ENCODE measurements around the gene BICDL1. TPM values are rescaled to one million over a fixed set of nuclear protein-coding genes. Genes with fewer than 3 reads are reported as not detected.

BICDL1 gene
- polyA plus RNA-seq, 1 experiment, result not detected

DNA sequence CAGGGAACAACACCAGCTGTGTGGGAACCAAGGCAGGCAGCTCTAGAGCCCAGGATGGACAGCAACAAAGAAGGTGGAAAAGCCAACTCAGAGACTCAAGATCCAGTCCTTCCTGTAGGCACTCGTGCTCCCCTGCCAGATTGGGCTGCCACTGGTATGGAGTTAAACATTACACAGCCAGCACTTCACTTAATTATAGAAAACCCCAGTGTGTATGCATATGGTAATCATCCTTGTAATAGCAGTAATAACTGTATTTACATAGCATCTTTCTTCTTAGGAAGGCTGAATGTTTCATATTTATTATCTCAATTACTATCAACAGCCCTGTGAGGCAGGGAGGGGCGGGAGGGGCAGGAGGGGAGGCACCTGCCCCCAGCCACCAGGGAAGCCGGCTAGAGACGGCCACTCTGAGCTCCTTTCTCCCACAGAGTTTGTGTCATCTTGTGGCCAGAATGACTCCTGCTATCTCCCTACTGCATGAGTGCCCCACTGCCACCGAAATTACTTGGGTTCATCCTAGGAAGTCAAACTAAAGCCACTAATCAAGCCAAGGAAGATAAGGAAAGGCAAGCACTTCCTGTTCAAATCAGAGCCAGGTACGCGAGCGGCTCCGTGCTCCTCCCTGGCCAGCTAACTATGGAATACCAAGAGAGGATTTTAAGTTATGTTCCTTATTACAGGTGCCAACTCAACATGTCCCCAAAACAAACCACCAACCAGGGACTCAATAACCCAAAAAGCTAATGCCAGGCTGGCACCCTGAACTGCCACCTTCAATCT lies 143.2 kb downstream of the BICDL1 start:
- Histone ChIP-seq H3K27ac (ENCODE audit: low read depth, low read length) (no peak overlapping the region), H3K9me3 (ENCODE audit: control insufficient read depth, insufficient read depth, low read length) (no peaks in the 10 kb centered on the region), H3K4me3 (ENCODE audit: low read depth, low read length) (no peak overlapping the region), H3K27me3 (ENCODE audit: control insufficient read depth, insufficient read depth, low read length) (no peaks in the 10 kb centered on the region)
- TF ChIP-seq, protein P1, sequence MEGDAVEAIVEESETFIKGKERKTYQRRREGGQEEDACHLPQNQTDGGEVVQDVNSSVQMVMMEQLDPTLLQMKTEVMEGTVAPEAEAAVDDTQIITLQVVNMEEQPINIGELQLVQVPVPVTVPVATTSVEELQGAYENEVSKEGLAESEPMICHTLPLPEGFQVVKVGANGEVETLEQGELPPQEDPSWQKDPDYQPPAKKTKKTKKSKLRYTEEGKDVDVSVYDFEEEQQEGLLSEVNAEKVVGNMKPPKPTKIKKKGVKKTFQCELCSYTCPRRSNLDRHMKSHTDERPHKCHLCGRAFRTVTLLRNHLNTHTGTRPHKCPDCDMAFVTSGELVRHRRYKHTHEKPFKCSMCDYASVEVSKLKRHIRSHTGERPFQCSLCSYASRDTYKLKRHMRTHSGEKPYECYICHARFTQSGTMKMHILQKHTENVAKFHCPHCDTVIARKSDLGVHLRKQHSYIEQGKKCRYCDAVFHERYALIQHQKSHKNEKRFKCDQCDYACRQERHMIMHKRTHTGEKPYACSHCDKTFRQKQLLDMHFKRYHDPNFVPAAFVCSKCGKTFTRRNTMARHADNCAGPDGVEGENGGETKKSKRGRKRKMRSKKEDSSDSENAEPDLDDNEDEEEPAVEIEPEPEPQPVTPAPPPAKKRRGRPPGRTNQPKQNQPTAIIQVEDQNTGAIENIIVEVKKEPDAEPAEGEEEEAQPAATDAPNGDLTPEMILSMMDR (IDR thresholded peaks at IDR 0.05; ENCODE audit: low read depth, low read length), result no peak
- POLR2A ChIA-PET, result no interaction called here
- no peak for DNase-seq (ENCODE audit: low read depth, low spot score)
- CTCF ChIA-PET, result no interaction called here

DNA sequence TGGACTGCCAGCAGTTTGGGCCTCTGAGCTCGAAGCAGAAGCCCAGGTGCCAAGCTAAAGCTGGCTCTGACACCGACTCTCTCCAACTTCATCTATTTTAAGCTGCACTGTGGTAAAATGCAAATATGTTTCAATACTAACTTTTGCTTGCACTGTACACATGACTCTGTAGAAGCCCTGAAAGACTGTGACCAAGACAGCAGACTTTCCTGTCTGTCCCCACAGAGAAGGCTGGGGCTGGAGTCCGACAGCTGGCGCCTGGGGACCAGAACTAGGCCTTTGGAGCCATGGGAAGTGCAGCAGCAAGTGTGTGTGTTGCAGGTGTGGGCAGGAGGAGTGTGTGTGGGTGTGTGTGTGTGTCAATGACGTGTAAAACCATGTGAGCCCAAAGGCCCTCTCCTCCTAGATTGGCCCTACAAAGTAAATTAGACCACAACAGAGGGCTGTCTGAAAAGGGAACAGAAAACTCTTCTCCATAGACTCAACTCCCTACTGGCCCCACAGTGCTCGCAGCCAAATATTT lies 143.9 kb downstream of the BICDL1 start:
- Histone ChIP-seq H3K27me3 (ENCODE audit: control insufficient read depth, insufficient read depth, low read length) (no peaks in the 10 kb centered on the region), H3K4me3 (ENCODE audit: low read depth, low read length) (no peak overlapping the region), H3K9me3 (ENCODE audit: control insufficient read depth, insufficient read depth, low read length) (no peaks in the 10 kb centered on the region), H3K27ac (ENCODE audit: low read depth, low read length) (no peak overlapping the region)
- TF ChIP-seq, protein P1 (IDR thresholded peaks at IDR 0.05; ENCODE audit: low read depth, low read length), result no peak
- ChIA-PET POLR2A (no interaction called here), CTCF (no interaction called here)
- DNase-seq (ENCODE audit: low read depth, low spot score), result no peak

DNA sequence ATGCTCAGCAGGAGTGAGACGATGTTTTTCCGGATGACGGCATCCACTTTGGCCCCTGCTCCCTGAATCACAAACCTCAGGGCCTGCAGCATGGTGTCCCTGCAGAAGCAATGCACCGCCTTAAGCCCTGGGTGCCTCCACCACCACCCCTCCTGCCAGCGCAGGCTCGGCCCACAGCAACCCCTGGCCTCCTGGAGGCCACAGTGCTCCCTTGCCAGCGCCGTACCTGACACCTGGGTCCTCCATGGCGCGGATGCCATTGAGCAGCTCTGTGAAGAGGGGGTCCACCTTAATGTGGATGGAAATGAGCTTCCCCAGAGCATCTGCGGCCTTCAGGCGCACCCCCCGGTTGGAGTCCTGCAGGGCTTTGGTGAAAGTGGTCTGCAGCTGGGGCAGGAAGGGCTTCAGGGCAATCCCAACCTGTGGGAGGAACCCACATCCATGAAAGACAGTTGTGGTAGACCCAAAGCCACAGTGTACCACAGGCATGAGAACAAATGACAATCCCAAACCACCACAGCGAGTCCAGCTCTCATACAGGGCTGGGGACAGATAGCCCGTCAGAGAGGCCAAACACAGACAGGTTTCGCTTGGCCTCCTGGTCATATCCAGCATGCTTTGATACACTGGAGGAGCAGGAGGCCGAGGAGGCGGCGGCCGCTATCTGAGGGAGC lies 145.4 kb downstream of the BICDL1 start:
- H3K27ac ChIP-seq (ENCODE audit: low read depth, low read length), result no peak overlapping the region
- TF ChIP-seq, protein P1 (IDR thresholded peaks at IDR 0.05; ENCODE audit: low read depth, low read length), result no peak
- POLR2A ChIA-PET, result interaction anchor here (0.5 to 0.6 kb wide), 2 partner anchors 33 to 41 kb away, joined by 6 to 8 read pairs; no protein-coding TSS in a partner anchor

DNA sequence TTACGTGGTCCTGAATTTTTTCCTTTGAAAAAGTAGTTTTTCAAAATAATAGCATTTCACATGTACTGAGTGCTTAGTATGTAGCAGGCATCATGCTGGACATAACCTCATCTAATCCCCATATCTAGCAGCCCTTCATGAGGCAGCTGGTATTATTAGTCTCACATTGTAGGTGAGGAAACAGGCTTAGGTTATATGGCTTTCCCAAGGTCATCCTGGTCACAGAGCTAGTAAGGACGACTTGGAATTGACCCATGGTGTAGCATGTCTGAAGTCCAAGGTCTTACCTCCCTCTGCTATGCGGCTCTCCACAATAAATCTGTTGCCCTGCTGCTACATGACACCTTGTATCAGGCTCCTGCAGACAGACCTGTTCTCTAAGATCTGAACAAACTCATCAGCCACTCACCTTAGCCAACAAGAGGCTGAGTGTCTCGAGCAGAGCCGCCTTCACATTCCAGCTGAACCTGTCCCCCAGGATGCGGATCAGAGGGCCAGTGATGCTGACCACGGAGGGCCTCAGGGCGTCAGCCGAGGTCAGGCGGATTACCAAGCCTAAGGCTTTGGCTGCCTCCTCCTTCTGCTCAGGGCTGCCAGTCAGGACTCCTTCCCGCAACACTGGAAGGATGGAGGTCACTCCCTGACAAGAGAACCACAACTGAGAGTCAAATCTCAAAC lies 147.2 kb downstream of the BICDL1 start:
- Histone ChIP-seq H3K27me3 (ENCODE audit: control insufficient read depth, insufficient read depth, low read length) (no peaks in the 10 kb centered on the region), H3K27ac (ENCODE audit: low read depth, low read length) (no peak overlapping the region), H3K4me3 (ENCODE audit: low read depth, low read length) (no peak overlapping the region), H3K9me3 (ENCODE audit: control insufficient read depth, insufficient read depth, low read length) (0 out of 2 replicates have a peak, but pooled peaks cover under 1% of the 10 kb centered on the region)
- POLR2A ChIA-PET, result no interaction called here
- CTCF ChIA-PET, result interaction anchor here (0.5 kb wide), 1 partner anchor 19 kb away, joined by 3 read pairs; the partner anchor contains the start of gene RAB35
- DNase-seq (ENCODE audit: low read depth, low spot score), result no peak
- TF ChIP-seq, protein P1 (IDR thresholded peaks at IDR 0.05; ENCODE audit: low read depth, low read length), result no peak

More for the DNA sequence above, 145.4 kb downstream of the BICDL1 start:
- DNase-seq (ENCODE audit: low read depth, low spot score), result no peak
- CTCF ChIA-PET, result no interaction called here
- H3K27me3 ChIP-seq (ENCODE audit: control insufficient read depth, insufficient read depth, low read length), result no peaks in the 10 kb centered on the region
- no peak overlapping the region for H3K4me3 ChIP-seq (ENCODE audit: low read depth, low read length)
- no peaks in the 10 kb centered on the region for H3K9me3 ChIP-seq (ENCODE audit: control insufficient read depth, insufficient read depth, low read length)

All from AG04450 (cell line).